GM06990 (cell line): ENCODE data around the gene PRKCE.

ENCODE experiments used
- DNase-seq: peaks from one replicate; pipeline ENCODE4 v3.0.0-alpha.2; 2011; ENCODE audit not compliant: insufficient read length; ENCODE audit errors: extremely low read depth
- H3K27me3 ChIP-seq: replicated peaks from 2 replicates; pipeline ENCODE4 v1.6.0; 2011; ENCODE audit warnings: low read length; ENCODE audit not compliant: control insufficient read depth, insufficient read depth
- H3K36me3 ChIP-seq: 2 replicates; pipeline ENCODE4 v1.5.1; 2011; ENCODE audit warnings: low read length; ENCODE audit not compliant: control insufficient read depth, insufficient read depth
- H3K4me3 ChIP-seq: replicated peaks from 2 replicates; pipeline ENCODE4 v1.5.1; 2011; ENCODE audit warnings: low read depth, mild to moderate bottlenecking, control low read depth, low read length
- CTCF ChIP-seq: IDR thresholded peaks from 2 replicates; pipeline ENCODE4 v1.5.1; 2011; ENCODE audit warnings: low read length, control low read depth, mild to moderate bottlenecking, inconsistent platforms; ENCODE audit not compliant: insufficient read depth, poor library complexity, severe bottlenecking

Gene PRKCE

GRCh38 chr2:46126571-46126970 lies 475.1 kb downstream of the PRKCE start:
- H3K36me3 ChIP-seq: no peaks in the 10 kb centered on the region
- H3K4me3 ChIP-seq: no peak overlapping the region
- no peaks in the 10 kb centered on the region; the same call in 1 of the 2 replicates for H3K27me3 ChIP-seq
- no peak for TF ChIP-seq CTCF
- no peak for DNase-seq

DNA sequence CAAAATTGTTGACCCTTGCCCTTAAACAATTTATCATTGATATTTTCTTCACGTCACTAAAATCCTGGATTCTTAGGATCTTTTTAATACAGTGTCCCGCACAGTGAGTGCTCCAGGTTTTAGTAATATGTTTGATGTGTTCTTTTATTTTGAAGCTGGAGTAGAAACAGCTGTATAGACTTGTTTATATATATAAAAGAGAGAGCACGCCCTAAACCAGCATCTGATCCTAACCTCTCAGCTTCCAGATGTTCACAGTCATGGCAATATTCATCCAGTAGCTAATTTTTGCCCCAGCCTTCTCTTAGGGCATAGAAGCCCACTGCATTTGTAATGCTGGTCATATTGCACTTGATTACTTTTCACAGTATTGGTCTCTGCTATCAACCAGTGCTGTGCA lies 475.7 kb downstream of the PRKCE start:
- Histone ChIP-seq H3K36me3 (no peaks in the 10 kb centered on the region), H3K27me3 (no peaks in the 10 kb centered on the region; the same call in 1 of the 2 replicates), H3K4me3 (no peak overlapping the region)
- no peak for TF ChIP-seq CTCF
- no peak for DNase-seq

GRCh38 chr2:46130511-46130910 lies 479.0 kb downstream of the PRKCE start:
- DNase-seq: no peak
- TF ChIP-seq CTCF: no peak

DNA sequence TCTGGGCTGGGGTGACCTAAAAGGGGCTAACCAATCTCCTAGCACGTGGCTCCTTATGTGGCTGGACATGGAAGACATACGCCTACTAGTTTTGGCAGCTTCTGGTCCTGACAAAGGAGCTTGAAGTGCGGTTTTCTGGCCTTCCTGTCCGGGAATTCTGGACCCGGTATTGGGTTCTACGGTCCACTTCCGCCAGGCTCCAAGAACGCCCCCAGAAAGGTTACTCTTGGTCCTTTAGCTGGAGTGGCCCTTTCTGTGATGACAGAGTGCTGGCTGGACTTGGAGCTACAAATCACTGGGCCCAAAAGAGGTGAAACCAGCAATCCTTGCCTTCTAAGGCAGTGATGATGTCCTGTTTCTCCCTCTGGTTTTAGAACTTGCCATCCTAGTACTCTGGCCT lies 481.5 kb downstream of the PRKCE start:
- Histone ChIP-seq H3K27me3 (no peaks in the 10 kb centered on the region; the same call in 1 of the 2 replicates), H3K36me3 (no peaks in the 10 kb centered on the region), H3K4me3 (no peak overlapping the region)
- DNase-seq: no peak
- TF ChIP-seq CTCF: no peak

More at GRCh38 chr2:46130511-46130910, 479.0 kb downstream of the PRKCE start:
- Histone ChIP-seq H3K27me3 (no peaks in the 10 kb centered on the region; the same call in 1 of the 2 replicates), H3K4me3 (no peak overlapping the region), H3K36me3 (no peaks in the 10 kb centered on the region)

DNA sequence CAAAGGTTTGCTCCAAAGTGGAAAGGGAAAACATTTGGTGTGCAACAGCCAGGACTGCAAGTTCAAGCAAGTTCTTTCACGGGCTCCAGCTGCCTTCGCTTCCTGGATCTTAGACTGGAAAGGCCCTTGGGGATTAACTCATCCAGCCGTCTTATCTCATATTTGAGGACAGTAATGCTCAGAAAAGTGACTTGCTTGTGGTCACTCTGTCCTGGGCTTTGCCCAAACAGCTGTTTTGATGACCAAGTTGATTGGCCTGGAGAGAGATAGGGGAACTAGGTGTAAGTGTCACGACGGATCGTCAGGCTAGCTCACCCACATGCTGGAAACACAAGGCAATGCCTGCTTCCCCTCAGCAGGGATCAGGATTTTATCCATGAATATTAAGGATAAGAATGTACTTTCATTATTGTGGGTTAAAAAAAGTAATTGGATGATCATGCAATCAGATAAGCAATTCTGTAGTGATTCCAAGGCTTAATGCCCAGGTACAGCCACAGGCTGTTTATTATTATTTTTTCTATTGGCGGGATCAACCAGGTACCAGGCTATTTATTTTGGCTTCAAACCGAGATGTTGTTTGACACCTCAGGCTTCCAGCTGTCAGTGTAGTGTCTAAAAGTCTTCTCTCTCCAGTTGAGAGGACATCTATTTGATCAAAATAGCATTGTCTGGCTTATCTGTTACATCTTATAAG lies 483.2 kb downstream of the PRKCE start:
- no peak for DNase-seq
- TF ChIP-seq CTCF: no peak

More for the DNA sequence above, 483.2 kb downstream of the PRKCE start:
- Histone ChIP-seq H3K4me3 (no peak overlapping the region), H3K36me3 (no peaks in the 10 kb centered on the region), H3K27me3 (no peaks in the 10 kb centered on the region)
